ENCODE data around the gene GPR158.

Gene GPR158

DNA sequence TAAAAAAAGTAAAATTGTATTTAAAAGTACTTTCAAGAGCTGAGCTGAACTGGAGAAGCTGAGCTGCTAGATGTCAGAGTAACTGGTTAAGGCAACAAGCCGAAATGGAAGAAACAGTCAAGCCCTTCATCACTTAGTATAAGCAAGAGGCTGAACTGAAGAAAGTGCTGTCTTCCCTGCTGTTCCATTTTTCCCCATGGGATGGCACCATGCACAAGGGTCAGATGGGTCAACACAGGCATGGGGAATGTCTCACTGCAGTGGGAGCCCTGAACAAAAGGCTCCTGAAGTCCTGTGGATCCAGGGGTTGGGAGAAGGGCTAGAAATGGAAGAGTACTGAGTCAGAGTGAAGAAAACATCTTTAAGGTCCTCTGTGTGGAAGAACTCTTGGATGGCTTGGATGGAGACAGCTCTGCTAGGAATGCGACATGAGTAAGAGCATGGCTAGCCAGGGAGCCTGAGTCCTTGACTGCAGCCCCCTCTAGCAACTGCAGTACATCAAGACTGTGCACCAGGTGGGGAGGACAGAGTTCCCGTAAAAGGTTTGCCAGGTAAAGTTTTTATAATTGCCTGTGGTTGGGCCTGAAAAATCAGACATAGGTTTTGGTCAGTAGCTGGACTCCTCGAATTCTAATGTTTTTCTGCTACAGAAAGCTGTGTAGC is 348.3 kb downstream of the GPR158 start:
- TF ChIP-seq, protein P1, sequence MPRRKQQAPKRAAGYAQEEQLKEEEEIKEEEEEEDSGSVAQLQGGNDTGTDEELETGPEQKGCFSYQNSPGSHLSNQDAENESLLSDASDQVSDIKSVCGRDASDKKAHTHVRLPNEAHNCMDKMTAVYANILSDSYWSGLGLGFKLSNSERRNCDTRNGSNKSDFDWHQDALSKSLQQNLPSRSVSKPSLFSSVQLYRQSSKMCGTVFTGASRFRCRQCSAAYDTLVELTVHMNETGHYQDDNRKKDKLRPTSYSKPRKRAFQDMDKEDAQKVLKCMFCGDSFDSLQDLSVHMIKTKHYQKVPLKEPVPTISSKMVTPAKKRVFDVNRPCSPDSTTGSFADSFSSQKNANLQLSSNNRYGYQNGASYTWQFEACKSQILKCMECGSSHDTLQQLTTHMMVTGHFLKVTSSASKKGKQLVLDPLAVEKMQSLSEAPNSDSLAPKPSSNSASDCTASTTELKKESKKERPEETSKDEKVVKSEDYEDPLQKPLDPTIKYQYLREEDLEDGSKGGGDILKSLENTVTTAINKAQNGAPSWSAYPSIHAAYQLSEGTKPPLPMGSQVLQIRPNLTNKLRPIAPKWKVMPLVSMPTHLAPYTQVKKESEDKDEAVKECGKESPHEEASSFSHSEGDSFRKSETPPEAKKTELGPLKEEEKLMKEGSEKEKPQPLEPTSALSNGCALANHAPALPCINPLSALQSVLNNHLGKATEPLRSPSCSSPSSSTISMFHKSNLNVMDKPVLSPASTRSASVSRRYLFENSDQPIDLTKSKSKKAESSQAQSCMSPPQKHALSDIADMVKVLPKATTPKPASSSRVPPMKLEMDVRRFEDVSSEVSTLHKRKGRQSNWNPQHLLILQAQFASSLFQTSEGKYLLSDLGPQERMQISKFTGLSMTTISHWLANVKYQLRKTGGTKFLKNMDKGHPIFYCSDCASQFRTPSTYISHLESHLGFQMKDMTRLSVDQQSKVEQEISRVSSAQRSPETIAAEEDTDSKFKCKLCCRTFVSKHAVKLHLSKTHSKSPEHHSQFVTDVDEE (CRISPR knock-in tag; IDR thresholded peaks at IDR 0.05), result no peak
- peak; percentile 89 for ATAC-seq

DNA sequence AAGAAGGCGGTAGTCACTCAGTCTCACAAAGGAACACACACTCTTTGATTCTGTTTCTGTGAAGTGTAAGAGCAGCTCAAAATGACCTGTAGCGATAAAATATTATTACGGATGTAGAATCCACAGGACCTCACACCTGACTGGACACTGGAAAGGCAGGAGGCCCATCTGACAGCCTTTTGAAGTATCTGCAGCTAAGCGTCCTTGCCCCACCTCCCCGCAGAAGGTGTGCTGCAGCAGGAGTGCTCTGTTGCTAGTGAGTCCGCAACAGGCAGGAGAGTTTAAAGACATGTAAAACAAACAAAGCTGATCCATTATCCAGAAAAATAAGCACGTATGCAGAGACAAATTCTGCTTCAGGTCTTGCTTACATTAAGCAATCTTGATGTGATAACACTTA is 355.5 kb downstream of the GPR158 start:
- no peak for TF ChIP-seq ZC3H10 (CRISPR knock-in tag; IDR thresholded peaks at IDR 0.05)
- TF ChIP-seq, protein P1 (CRISPR knock-in tag; IDR thresholded peaks at IDR 0.05), result no peak
- TF ChIP-seq TOX (CRISPR knock-in tag; IDR thresholded peaks at IDR 0.05; ENCODE audit: borderline replicate concordance), result no peak
- no peak for TF ChIP-seq GLIS3 (CRISPR knock-in tag; IDR thresholded peaks at IDR 0.05)
- no peak for TF ChIP-seq ZNF565 (CRISPR knock-in tag; conservative IDR thresholded peaks at IDR 0.05; ENCODE audit: low read depth)
- no peak for TF ChIP-seq BACH2 (CRISPR knock-in tag; IDR thresholded peaks at IDR 0.05; ENCODE audit: borderline replicate concordance)
- no peak for TF ChIP-seq PPARA (CRISPR knock-in tag; IDR thresholded peaks at IDR 0.05; ENCODE audit: borderline replicate concordance)
- no peak for TF ChIP-seq ZNF70 (CRISPR knock-in tag; IDR thresholded peaks at IDR 0.05)
- TF ChIP-seq ZFP30 (CRISPR knock-in tag; IDR thresholded peaks at IDR 0.05), result no peak
- TF ChIP-seq CSDC2 (CRISPR knock-in tag; IDR thresholded peaks at IDR 0.05), result no peak
- TF ChIP-seq, protein P2, sequence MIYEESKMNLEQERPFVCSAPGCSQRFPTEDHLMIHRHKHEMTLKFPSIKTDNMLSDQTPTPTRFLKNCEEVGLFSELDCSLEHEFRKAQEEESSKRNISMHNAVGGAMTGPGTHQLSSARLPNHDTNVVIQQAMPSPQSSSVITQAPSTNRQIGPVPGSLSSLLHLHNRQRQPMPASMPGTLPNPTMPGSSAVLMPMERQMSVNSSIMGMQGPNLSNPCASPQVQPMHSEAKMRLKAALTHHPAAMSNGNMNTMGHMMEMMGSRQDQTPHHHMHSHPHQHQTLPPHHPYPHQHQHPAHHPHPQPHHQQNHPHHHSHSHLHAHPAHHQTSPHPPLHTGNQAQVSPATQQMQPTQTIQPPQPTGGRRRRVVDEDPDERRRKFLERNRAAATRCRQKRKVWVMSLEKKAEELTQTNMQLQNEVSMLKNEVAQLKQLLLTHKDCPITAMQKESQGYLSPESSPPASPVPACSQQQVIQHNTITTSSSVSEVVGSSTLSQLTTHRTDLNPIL (CRISPR knock-in tag; IDR thresholded peaks at IDR 0.05; ENCODE audit: low read depth), result no peak
- no peak for TF ChIP-seq TCF4 (CRISPR knock-in tag; IDR thresholded peaks at IDR 0.05; ENCODE audit: borderline replicate concordance)
- TF ChIP-seq, protein P3, sequence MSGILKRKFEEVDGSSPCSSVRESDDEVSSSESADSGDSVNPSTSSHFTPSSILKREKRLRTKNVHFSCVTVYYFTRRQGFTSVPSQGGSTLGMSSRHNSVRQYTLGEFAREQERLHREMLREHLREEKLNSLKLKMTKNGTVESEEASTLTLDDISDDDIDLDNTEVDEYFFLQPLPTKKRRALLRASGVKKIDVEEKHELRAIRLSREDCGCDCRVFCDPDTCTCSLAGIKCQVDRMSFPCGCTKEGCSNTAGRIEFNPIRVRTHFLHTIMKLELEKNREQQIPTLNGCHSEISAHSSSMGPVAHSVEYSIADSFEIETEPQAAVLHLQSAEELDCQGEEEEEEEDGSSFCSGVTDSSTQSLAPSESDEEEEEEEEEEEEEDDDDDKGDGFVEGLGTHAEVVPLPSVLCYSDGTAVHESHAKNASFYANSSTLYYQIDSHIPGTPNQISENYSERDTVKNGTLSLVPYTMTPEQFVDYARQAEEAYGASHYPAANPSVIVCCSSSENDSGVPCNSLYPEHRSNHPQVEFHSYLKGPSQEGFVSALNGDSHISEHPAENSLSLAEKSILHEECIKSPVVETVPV (CRISPR knock-in tag; IDR thresholded peaks at IDR 0.05), result no peak
- no peak for TF ChIP-seq ESRRG (CRISPR knock-in tag; IDR thresholded peaks at IDR 0.05)
- TF ChIP-seq, protein P4, sequence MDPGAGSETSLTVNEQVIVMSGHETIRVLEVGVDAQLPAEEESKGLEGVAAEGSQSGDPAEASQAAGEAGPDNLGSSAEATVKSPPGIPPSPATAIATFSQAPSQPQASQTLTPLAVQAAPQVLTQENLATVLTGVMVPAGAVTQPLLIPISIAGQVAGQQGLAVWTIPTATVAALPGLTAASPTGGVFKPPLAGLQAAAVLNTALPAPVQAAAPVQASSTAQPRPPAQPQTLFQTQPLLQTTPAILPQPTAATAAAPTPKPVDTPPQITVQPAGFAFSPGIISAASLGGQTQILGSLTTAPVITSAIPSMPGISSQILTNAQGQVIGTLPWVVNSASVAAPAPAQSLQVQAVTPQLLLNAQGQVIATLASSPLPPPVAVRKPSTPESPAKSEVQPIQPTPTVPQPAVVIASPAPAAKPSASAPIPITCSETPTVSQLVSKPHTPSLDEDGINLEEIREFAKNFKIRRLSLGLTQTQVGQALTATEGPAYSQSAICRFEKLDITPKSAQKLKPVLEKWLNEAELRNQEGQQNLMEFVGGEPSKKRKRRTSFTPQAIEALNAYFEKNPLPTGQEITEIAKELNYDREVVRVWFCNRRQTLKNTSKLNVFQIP (CRISPR knock-in tag; IDR thresholded peaks at IDR 0.05; ENCODE audit: borderline replicate concordance, low read depth), result no peak
- no peak for TF ChIP-seq ISL1 (CRISPR knock-in tag; IDR thresholded peaks at IDR 0.05)
- TF ChIP-seq ZNF8 (CRISPR knock-in tag; IDR thresholded peaks at IDR 0.05), result no peak
- TF ChIP-seq ZFP3 (CRISPR knock-in tag; IDR thresholded peaks at IDR 0.05), result no peak
- no peak for TF ChIP-seq ARNTL (CRISPR knock-in tag; IDR thresholded peaks at IDR 0.05; ENCODE audit: borderline replicate concordance, low read depth)
- ATAC-seq, result no peak

DNA sequence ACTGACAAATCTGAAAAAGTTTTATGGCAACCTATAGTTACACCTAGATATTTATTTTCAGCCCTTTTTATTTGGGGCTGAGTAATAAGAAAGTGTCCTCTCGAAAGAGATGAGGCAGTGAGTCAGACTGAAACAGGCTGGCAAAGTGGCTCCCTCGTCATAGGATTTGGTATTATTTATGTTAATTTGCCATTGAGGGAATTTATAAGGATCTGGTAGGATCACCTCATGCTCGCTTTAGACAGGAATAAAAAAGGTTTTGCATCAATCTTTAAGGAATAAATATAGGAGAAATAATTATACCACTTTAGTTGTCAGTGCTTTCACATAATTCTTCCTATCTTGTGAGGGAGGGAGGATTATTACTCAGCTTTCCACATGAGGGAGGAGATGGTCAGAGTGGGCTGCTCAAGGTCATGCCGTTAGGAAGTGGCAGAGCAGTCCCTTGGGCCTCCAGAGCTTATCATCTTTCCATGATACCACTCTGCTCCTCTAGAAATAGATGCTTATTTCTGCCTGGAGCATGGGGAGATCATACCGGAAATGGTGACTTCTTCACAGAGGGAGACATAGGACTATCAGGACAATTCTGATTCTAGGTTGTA is 356.8 kb downstream of the GPR158 start:
- no peak for ATAC-seq
- TF ChIP-seq ZFP3 (CRISPR knock-in tag; IDR thresholded peaks at IDR 0.05) (no peak), GLIS3 (CRISPR knock-in tag; IDR thresholded peaks at IDR 0.05) (no peak), SNAI2 (CRISPR knock-in tag; IDR thresholded peaks at IDR 0.05) (no peak), ISL1 (CRISPR knock-in tag; IDR thresholded peaks at IDR 0.05) (no peak)
- TF ChIP-seq, protein P1 (CRISPR knock-in tag; IDR thresholded peaks at IDR 0.05), result no peak
- TF ChIP-seq, protein P3 (CRISPR knock-in tag; IDR thresholded peaks at IDR 0.05), result no peak
